ENCODE data around the gene RRP12. TPM values are rescaled to one million over a fixed set of nuclear protein-coding genes. Genes with fewer than 3 reads are reported as not detected.

The RRP12 gene
- polyA plus RNA-seq, 3 donors = 26.3 to 34.6 (median 26.7) TPM

GRCh38 chr10:97378933-97379921 lies 21.9 kb downstream of the RRP12 start:
- no peak for DNase-seq

GRCh38 chr10:97376413-97376812 lies 24.7 kb downstream of the RRP12 start:
- no peak for DNase-seq

- no peak for DNase-seq
Measured at GRCh38 chr10:97373456-97373855, 27.7 kb downstream of the RRP12 start.

- no peak for DNase-seq
Measured at GRCh38 chr10:97372233-97372875, 28.8 kb downstream of the RRP12 start.

- no peak for DNase-seq
Measured at GRCh38 chr10:97371696-97372095, 29.4 kb downstream of the RRP12 start.

- no peak for DNase-seq
Measured at GRCh38 chr10:97367126-97367649, 34.0 kb downstream of the RRP12 start.

GRCh38 chr10:97366572-97366971 lies 34.6 kb downstream of the RRP12 start:
- DNase-seq = no peak

- no peak for DNase-seq
Measured at GRCh38 chr10:97365761-97366351, 35.3 kb downstream of the RRP12 start.

GRCh38 chr10:97363071-97363470 lies 38.1 kb downstream of the RRP12 start:
- DNase-seq = no peak

- no peak for DNase-seq
Measured at GRCh38 chr10:97362310-97363033, 38.7 kb downstream of the RRP12 start.

- DNase-seq = no peak
Measured at GRCh38 chr10:97361537-97361901, 39.6 kb downstream of the RRP12 start.

- DNase-seq = no peak
Measured at GRCh38 chr10:97360705-97361536, 40.2 kb downstream of the RRP12 start.

GRCh38 chr10:97358781-97359180 lies 42.4 kb downstream of the RRP12 start:
- DNase-seq = no peak

GRCh38 chr10:97358349-97358748 lies 42.8 kb downstream of the RRP12 start:
- DNase-seq = no peak

GRCh38 chr10:97356918-97357317 lies 44.2 kb downstream of the RRP12 start:
- DNase-seq = no peak

GRCh38 chr10:97356318-97356914 lies 44.7 kb downstream of the RRP12 start:
- DNase-seq = no peak

- DNase-seq = no peak
Measured at GRCh38 chr10:97355571-97355975, 45.6 kb downstream of the RRP12 start.

GRCh38 chr10:97353945-97354344 lies 47.2 kb downstream of the RRP12 start:
- no peak for DNase-seq

- DNase-seq = no peak
Measured at GRCh38 chr10:97349752-97350513, 51.2 kb downstream of the RRP12 start.

- no peak for DNase-seq
Measured at GRCh38 chr10:97347317-97347716, 53.8 kb downstream of the RRP12 start.
